Common myeloid progenitor, CD34-positive (primary cell): ENCODE measurements around the gene RNF123.

Experiments used
- CTCF ChIA-PET: fragments of 350-600 bp; sonication (Branson Sonifier 250); formaldehyde crosslinking; loops from one replicate; lab custom pipeline; 2021; ENCODE audit warnings: antibody characterized with exemption; lab: Charles Lee
- POLR2A ChIA-PET: fragments of 350-600 bp; sonication (Branson Sonifier 250); formaldehyde crosslinking; loops from one replicate; lab custom pipeline; 2021; ENCODE audit warnings: antibody characterized with exemption; lab: Charles Lee
- DNase-seq, 3 donors: peaks; one replicate each; pipeline versions ENCODE4 v3.0.0 to v3.0.0-alpha.2; 2013
- H3K27ac ChIP-seq, 2 experiments: 1 replicate in 1 of 2; 2 replicates in 1 of 2; pipeline ENCODE4 v1.7.0; 2013; ENCODE audit warnings: inconsistent platforms in 2 of 2, low read length in 2 of 2, mild to moderate bottlenecking in 2 of 2, low read depth in 1 of 2, moderate library complexity in 1 of 2; ENCODE audit not compliant: severe bottlenecking in 2 of 2, insufficient read depth in 1 of 2, poor library complexity in 1 of 2
- H3K27me3 ChIP-seq, 5 experiments: replicated peaks in 2 of 5; 1 replicate in 3 of 5; 2 replicates in 2 of 5; pipeline versions ENCODE4 v1.6.1 to v1.7.0; 2013; ENCODE audit warnings: low read length in 4 of 5, mild to moderate bottlenecking in 2 of 5, moderate library complexity in 2 of 5, inconsistent platforms in 1 of 5; ENCODE audit not compliant: insufficient read depth in 5 of 5, control insufficient read depth in 4 of 5
- H3K36me3 ChIP-seq, 4 experiments: 1 replicate in 2 of 4; 2 replicates in 2 of 4; pipeline versions ENCODE4 v1.6.1 to v1.7.0; 2013; ENCODE audit warnings: low read length in 3 of 4, control low read depth in 1 of 4, mild to moderate bottlenecking in 1 of 4; ENCODE audit not compliant: control insufficient read depth in 4 of 4, insufficient read depth in 4 of 4
- H3K4me1 ChIP-seq, 4 experiments: 1 replicate in 3 of 4; 2 replicates in 1 of 4; pipeline versions ENCODE4 v1.6.1 to v1.7.1; 2013; ENCODE audit warnings: low read length in 3 of 4, mild to moderate bottlenecking in 3 of 4, control low read depth in 1 of 4, inconsistent platforms in 1 of 4, moderate library complexity in 1 of 4; ENCODE audit not compliant: control insufficient read depth in 4 of 4, insufficient read depth in 4 of 4; ENCODE audit errors: control extremely low read depth in 1 of 4
- H3K4me3 ChIP-seq, 7 experiments: 1 replicate in 4 of 7; 2 replicates in 3 of 7; pipeline versions ENCODE4 v1.5.1 to v1.7.0; 2013; ENCODE audit warnings: mild to moderate bottlenecking in 7 of 7, low read length in 6 of 7, moderate library complexity in 6 of 7, inconsistent platforms in 2 of 7, low read depth in 2 of 7, control low read depth in 1 of 7; ENCODE audit not compliant: insufficient read depth in 4 of 7, control insufficient read depth in 1 of 7; ENCODE audit errors: extremely low read depth in 1 of 7
- H3K9me3 ChIP-seq, 5 experiments: 1 replicate in 4 of 5; 2 replicates in 1 of 5; pipeline versions ENCODE4 v1.6.1 to v1.7.1; 2013; ENCODE audit warnings: low read length in 4 of 5, mild to moderate bottlenecking in 2 of 5, inconsistent platforms in 1 of 5, low read depth in 1 of 5, moderate library complexity in 1 of 5; ENCODE audit not compliant: control insufficient read depth in 4 of 5, insufficient read depth in 2 of 5; ENCODE audit errors: control extremely low read depth in 1 of 5
- WGBS: methylation state at CpG from one replicate; pipeline ENCODE4 v1.1.5; 2013; ENCODE audit not compliant: insufficient coverage; 5-methylcytosine and 5-hydroxymethylcytosine counted together

Gene RNF123

DNA sequence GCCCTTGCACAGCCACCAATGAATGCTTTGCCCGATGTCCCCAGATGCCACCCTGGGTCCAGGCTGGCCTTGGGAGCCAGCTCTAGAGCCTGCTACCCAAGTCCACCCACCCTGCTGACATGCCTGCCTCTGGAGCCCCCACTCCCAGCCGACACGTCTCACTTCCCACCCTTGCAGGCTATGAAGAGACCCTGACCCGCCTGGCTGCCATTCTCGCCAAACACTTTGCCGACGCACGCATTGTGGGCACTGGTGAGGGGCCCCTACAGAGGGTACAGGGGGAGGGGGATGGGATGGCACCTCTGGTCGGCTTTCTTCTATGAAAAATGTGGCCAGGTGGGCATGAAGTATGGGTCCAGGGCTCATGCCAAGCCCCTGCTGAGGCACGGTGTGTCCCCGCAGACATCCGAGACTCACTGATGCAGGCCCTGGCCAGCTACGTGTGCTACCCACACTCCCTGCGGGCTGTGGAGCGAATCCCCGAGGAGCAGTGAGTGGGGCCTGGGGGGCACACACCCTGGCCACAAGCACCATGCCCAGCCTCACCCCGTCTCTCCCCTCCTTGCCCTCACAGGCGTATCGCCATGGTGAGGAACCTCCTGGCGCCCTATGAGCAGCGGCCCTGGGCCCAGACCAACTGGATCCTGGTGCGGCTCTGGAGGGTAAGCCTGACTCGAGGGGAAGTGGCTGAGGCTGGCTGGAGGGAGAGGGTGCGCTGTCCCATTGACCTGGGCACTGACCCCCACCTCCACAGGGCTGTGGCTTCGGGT is 24.2 kb downstream of the RNF123 start:
- H3K36me3 ChIP-seq: peaks cover 5 to 29% (median 26%) of the 10 kb centered on the region in 4 experiments
- POLR2A ChIA-PET: no interaction called here
- H3K9me3 ChIP-seq: no peaks in the 10 kb centered on the region
- DNase-seq: no peak
- CTCF ChIA-PET: interaction anchor here (1.0 to 2.1 kb wide), 5 partner anchors 7 to 126 kb away, joined by 3 to 9 read pairs (median 5); partner anchors contain the start of gene INKA1
- H3K4me1 ChIP-seq: peaks cover 8 to 43% (median 38%) of the 10 kb centered on the region in 4 experiments
- H3K27ac ChIP-seq: peak overlapping the region in 1 of 2 experiments; percentile 26
- WGBS: 97% methylated on average over 22 of the region's 25 CpGs
- H3K4me3 ChIP-seq: peak overlapping the region in 1 of 7 experiments; percentile 4
- H3K27me3 ChIP-seq: no peaks in the 10 kb centered on the region

DNA sequence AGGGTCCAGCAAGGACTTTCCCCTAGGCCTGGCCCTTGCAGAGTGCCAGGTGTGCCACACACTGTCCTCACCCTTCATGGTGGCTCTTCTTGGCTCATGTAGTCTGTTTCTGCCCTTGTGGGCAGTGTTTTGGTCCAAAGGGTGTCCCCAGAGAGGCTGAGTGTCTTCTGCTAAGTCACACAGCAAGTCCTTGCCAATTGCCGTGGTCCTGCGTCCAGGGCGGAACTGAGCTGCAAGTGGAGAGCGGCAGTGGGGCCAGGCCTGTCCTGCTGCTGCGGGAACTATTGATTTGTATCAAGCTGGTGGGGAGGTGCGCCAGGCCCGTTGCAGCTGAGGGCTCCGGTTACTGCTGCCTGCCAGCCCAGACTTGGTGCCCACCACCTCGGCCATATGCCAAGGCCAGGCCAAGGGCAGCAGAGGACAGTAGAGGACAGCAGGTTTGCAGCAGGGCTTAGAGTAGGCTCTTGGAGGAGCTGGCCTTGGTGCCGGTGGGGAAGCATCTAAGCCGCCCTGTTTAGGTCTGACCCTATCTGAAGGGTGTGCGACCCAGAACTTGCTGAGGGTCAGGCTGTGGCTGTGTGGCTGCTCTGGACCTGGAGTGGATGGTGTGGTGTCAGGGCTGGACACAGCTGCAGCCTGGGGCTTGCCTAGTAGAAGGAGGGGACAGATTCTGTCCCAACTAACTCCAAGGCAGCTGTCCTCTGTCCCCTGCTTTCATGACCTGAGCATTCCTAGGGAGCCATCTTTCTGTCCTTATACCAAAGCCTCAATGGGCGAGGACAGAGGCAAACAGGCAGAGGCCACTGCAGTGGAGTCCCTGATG is 25.6 kb downstream of the RNF123 start:
- POLR2A ChIA-PET: no interaction called here
- CTCF ChIA-PET: interaction anchor here (1.0 to 1.4 kb wide), 3 partner anchors 11 to 14 kb away, joined by 3 to 4 read pairs (median 4); no protein-coding TSS in a partner anchor

DNA sequence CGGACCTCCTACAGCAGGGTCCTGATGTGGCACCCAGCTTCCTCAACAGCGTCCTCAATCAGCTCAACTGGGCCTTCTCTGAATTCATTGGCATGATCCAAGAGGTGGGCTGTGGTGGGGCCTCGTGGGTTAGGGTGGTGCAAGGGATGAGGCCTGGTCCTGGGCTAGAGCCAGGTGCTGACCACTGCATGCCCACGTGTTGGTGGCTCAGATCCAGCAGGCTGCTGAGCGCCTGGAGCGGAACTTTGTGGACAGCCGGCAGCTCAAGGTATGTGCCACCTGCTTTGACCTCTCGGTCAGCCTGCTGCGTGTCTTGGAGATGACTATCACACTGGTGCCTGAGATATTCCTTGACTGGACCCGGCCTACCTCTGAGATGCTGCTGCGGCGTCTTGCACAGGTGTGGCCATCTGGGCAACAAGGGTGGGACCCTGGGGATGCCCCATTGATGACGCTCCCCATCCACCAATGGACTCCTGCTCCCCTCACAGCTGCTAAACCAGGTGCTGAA is 26.3 kb downstream of the RNF123 start:
- no peak for DNase-seq
- Histone ChIP-seq H3K4me3 (no peak overlapping the region), H3K27me3 (no peaks in the 10 kb centered on the region), H3K36me3 (peaks cover 5 to 32% (median 28%) of the 10 kb centered on the region in 4 experiments), H3K4me1 (peaks cover 4 to 55% (median 46%) of the 10 kb centered on the region in 4 experiments), H3K9me3 (no peaks in the 10 kb centered on the region), H3K27ac (no peak overlapping the region)
- WGBS: 96% methylated on average over 13 of the region's 13 CpGs
- ChIA-PET CTCF (interaction anchor here (1.0 to 1.8 kb wide), 4 partner anchors 12 to 185 kb away, joined by 3 to 4 read pairs (median 4); no protein-coding TSS in a partner anchor), POLR2A (no interaction called here)

More for the DNA sequence above, 25.6 kb downstream of the RNF123 start:
- H3K9me3 ChIP-seq: no peaks in the 10 kb centered on the region
- no peak for DNase-seq
- WGBS: 94% methylated on average over 12 of the region's 13 CpGs
- H3K27ac ChIP-seq: no peak overlapping the region
- no peak overlapping the region for H3K4me3 ChIP-seq
- H3K4me1 ChIP-seq: peaks cover 8 to 56% (median 47%) of the 10 kb centered on the region in 4 experiments
- H3K36me3 ChIP-seq: peaks cover 5 to 29% (median 27%) of the 10 kb centered on the region in 4 experiments
- no peaks in the 10 kb centered on the region for H3K27me3 ChIP-seq

- DNase-seq: no peak
- H3K27ac ChIP-seq: no peak overlapping the region
- no peaks in the 10 kb centered on the region for H3K27me3 ChIP-seq
- peaks cover 5 to 37% (median 31%) of the 10 kb centered on the region in 4 experiments for H3K36me3 ChIP-seq
- H3K9me3 ChIP-seq: no peaks in the 10 kb centered on the region
- ChIA-PET CTCF (interaction anchor here (1.0 to 1.8 kb wide), 4 partner anchors 12 to 184 kb away, joined by 3 to 4 read pairs (median 4); no protein-coding TSS in a partner anchor), POLR2A (no interaction called here)
- 100% methylated on average over 3 of the region's 7 CpGs for WGBS
- H3K4me3 ChIP-seq: no peak overlapping the region
- peaks cover under 1 to 52% (median 41%) of the 10 kb centered on the region in 4 experiments for H3K4me1 ChIP-seq
Measured at GRCh38 chr3:49716169-49716568, 26.8 kb downstream of the RNF123 start.

DNA sequence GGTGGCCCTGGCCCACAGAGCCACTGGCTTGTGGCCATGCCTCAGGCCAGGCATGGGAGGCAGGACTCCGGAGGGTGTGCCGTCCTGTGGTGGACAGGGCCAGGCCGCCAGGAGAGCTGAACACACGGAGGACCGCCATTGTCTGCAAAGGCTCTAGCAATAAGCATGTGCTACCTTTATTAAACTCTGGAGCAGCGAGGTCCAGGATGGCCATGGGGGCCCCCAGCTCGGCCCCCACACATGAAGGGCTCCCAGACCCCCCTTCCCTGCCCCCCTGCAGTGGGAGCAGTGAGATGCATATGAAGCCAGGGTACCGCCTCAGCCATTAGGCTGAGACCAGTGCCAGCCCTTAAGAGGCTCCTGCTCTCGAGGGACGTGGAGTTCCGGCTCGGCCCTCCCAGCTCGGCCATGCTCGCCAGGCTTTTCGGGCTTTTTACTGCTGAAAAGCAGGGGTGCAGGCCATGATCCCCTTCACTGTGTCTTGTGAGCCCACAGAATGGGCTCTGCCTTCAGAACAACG is 27.4 kb downstream of the RNF123 start:
- CTCF ChIA-PET: interaction anchor here (1.0 to 1.8 kb wide), 2 partner anchors 13 to 184 kb away, joined by 3 to 4 read pairs; no protein-coding TSS in a partner anchor
- Histone ChIP-seq H3K9me3 (no peaks in the 10 kb centered on the region), H3K4me3 (no peak overlapping the region), H3K4me1 (peaks cover 0 to 46% (median 35%) of the 10 kb centered on the region in 4 experiments), H3K36me3 (peaks cover 5 to 43% (median 32%) of the 10 kb centered on the region in 4 experiments), H3K27ac (no peak overlapping the region), H3K27me3 (no peaks in the 10 kb centered on the region)
- POLR2A ChIA-PET: no interaction called here
- 98% methylated on average over 15 of the region's 16 CpGs for WGBS
- no peak for DNase-seq

DNA sequence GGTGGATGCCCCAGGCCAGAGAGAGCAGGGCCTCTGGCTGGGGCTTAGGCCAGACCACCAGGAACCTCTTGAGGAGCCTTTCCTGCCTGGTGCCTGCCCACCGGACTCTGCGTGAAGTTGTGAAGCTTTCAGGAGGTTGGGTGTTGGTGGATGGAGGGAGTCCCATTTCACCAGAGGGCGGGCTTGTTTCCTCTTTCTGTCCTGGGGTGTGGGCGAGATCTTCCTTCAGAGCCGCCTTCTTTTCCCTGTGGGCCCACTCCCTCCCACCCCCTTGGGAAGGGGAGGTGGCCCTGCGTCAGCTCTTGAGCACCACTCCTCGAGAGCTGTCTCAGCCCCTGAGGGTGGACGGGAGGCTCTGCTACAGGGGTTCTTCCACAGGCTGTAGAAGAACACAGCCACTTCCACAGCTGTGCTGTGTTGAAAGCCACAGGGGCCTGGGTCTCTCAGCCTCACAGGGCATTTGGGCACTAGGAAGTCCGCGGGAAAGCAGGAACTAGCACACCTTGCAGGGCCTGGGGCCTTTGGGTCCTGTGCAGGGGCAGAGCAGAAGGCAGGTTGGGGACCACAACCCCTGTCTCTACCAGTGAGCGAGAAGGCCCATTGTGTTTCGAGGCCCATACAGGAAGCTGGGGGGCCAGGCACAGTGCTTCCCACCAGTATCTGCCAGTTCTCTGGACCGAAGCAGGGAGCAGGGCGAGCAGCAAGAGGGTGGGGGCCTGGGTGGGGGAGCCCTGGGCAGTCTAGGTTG is 28.0 kb downstream of the RNF123 start:
- POLR2A ChIA-PET: no interaction called here

More for the DNA sequence above, 28.0 kb downstream of the RNF123 start:
- no peak overlapping the region for H3K27ac ChIP-seq
- DNase-seq: no peak
- no peaks in the 10 kb centered on the region for H3K9me3 ChIP-seq
- CTCF ChIA-PET: interaction anchor here (0.6 to 2.7 kb wide), 5 partner anchors 9 to 183 kb away, joined by 3 to 6 read pairs (median 4); no protein-coding TSS in a partner anchor
- WGBS: 97% methylated on average over 9 of the region's 14 CpGs
- no peak overlapping the region for H3K4me3 ChIP-seq
- H3K27me3 ChIP-seq: no peaks in the 10 kb centered on the region
- peaks cover 5 to 49% (median 34%) of the 10 kb centered on the region in 4 experiments for H3K36me3 ChIP-seq
- peaks cover 0 to 43% (median 30%) of the 10 kb centered on the region in 4 experiments for H3K4me1 ChIP-seq
